ENCODE data around the gene MAP2K5. TPM values are rescaled to one million over a fixed set of nuclear protein-coding genes. Genes with fewer than 3 reads are reported as not detected.

MAP2K5 gene
- polyA plus RNA-seq, 1 donor from 2014 or later: 12.1 TPM

DNA sequence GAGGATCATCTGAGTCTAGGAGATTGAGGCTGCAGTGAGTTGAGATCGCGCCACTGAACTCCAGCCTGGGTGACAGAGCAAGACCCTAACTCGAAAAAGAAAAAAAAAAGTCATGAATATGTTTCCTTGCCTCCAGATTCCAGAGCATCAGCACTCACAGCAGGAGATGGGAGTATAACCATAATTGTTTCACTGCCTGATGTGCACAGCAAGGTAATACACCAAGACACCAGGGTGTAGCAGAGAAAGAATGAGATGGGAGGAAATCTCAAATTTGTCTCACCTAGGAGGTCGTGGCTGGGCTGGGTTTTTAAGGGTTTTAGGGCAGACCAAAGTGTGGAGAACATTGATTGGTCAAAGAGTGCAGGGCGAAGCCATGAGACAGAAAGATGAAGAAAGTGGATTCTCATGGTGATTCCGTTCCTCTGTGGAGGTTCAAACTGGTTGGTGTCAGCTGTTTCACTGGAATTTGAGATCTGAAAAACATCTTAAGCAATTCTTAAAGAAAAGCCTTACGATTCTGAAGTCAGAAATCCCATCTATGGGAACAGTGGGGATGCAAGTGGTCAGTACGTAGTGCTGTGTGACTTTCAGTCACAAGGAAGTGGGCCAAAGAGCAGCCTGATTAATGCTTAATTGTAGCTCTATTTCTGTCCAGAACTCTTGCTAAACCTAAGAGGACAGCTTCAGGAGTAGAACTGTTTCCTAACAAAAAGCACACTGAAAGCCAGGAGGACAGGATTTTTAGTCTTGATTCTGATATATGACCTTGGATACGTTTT lies 29.4 kb upstream of the MAP2K5 start:
- Histone ChIP-seq H3K9me3 (ENCODE audit: low read length) (no peaks in the 10 kb centered on the region), H3F3A (ENCODE audit: insufficient read depth, low read length, poor library complexity, severe bottlenecking) (no peaks in the 10 kb centered on the region), H4K20me1 (ENCODE audit: insufficient read depth) (no peaks in the 10 kb centered on the region), H3K4me2 (ENCODE audit: low read length) (no peak overlapping the region), H3K79me2 (replicated peaks; ENCODE audit: insufficient read depth, low read length) (no peaks in the 10 kb centered on the region), H2AFZ (ENCODE audit: low read depth, low read length) (no peak overlapping the region), H3K27me3 (ENCODE audit: insufficient read depth, low read depth, low read length) (no peaks in the 10 kb centered on the region), H3K36me3 (ENCODE audit: insufficient read depth, low read length) (no peaks in the 10 kb centered on the region), H3K9ac (ENCODE audit: low read length) (no peak overlapping the region), H3K27ac (ENCODE audit: low read length) (no peak overlapping the region), H3K4me3 (ENCODE audit: low read length) (no peak overlapping the region), H3K9me2 (ENCODE audit: insufficient read depth, low read length) (no peaks in the 10 kb centered on the region)
- no peak for TF ChIP-seq SMC3 (conservative IDR thresholded peaks at IDR 0.05; ENCODE audit: poor library complexity)
- no peak for TF ChIP-seq POLR2AphosphoS5 (IDR thresholded peaks at IDR 0.05)
- no peak for TF ChIP-seq RAD21 (conservative IDR thresholded peaks at IDR 0.05)
- TF ChIP-seq EP300 (conservative IDR thresholded peaks at IDR 0.05; ENCODE audit: poor library complexity, severe bottlenecking): no peak
- TF ChIP-seq MXI1 (conservative IDR thresholded peaks at IDR 0.05; ENCODE audit: poor library complexity, severe bottlenecking): no peak
- no peak for TF ChIP-seq REST (IDR thresholded peaks at IDR 0.05; ENCODE audit: borderline replicate concordance)
- no peak for TF ChIP-seq TAF1 (IDR thresholded peaks at IDR 0.05; ENCODE audit: low read depth)
- TF ChIP-seq CTCF (IDR thresholded peaks at IDR 0.05; ENCODE audit: poor library complexity, severe bottlenecking): no peak
- TF ChIP-seq EZH2 (IDR thresholded peaks at IDR 0.05; ENCODE audit: borderline replicate concordance, insufficient read depth, low read length, poor library complexity, severe bottlenecking): no peak

DNA sequence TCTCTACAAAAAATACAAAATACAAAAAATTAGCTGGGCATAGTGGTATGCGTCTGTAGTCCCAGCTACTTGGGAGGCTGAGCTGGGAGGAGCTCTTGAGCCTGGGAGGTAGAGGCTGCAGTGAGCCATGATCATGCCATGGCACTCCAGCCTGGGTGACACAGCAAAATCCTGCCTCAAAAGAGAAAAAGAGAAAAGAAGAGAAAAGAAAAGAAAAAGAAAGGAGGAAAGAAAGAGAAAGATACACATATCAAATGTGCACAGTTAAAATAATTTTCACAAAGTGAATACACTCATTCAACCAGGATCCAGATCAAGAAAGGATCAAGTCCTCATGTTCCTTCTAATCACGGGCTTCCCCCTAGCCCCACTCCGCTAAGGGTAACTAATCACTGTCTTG lies 27.4 kb upstream of the MAP2K5 start:
- H3K36me3 ChIP-seq (ENCODE audit: insufficient read depth, low read length): no peaks in the 10 kb centered on the region
- H2AFZ ChIP-seq (ENCODE audit: low read depth, low read length): no peak overlapping the region
- no peaks in the 10 kb centered on the region for H3K27me3 ChIP-seq (ENCODE audit: insufficient read depth, low read depth, low read length)
- TF ChIP-seq MXI1 (conservative IDR thresholded peaks at IDR 0.05; ENCODE audit: poor library complexity, severe bottlenecking): no peak
- TF ChIP-seq TAF1 (IDR thresholded peaks at IDR 0.05; ENCODE audit: low read depth): no peak
- TF ChIP-seq REST (IDR thresholded peaks at IDR 0.05; ENCODE audit: borderline replicate concordance): no peak
- TF ChIP-seq CTCF (IDR thresholded peaks at IDR 0.05; ENCODE audit: poor library complexity, severe bottlenecking): no peak
- no peak for TF ChIP-seq EZH2 (IDR thresholded peaks at IDR 0.05; ENCODE audit: borderline replicate concordance, insufficient read depth, low read length, poor library complexity, severe bottlenecking)
- TF ChIP-seq EP300 (conservative IDR thresholded peaks at IDR 0.05; ENCODE audit: poor library complexity, severe bottlenecking): no peak
- no peak for TF ChIP-seq RAD21 (conservative IDR thresholded peaks at IDR 0.05)
- TF ChIP-seq POLR2AphosphoS5 (IDR thresholded peaks at IDR 0.05): no peak
- TF ChIP-seq SMC3 (conservative IDR thresholded peaks at IDR 0.05; ENCODE audit: poor library complexity): no peak
- H4K20me1 ChIP-seq (ENCODE audit: insufficient read depth): no peaks in the 10 kb centered on the region
- H3K9ac ChIP-seq (ENCODE audit: low read length): no peak overlapping the region
- H3K9me3 ChIP-seq (ENCODE audit: low read length): no peaks in the 10 kb centered on the region
- H3K27ac ChIP-seq (ENCODE audit: low read length): no peak overlapping the region
- H3K9me2 ChIP-seq (ENCODE audit: insufficient read depth, low read length): no peaks in the 10 kb centered on the region
- no peaks in the 10 kb centered on the region for H3K79me2 ChIP-seq (replicated peaks; ENCODE audit: insufficient read depth, low read length)
- no peak overlapping the region for H3K4me3 ChIP-seq (ENCODE audit: low read length)
- H3K4me2 ChIP-seq (ENCODE audit: low read length): no peak overlapping the region
- H3F3A ChIP-seq (ENCODE audit: insufficient read depth, low read length, poor library complexity, severe bottlenecking): no peaks in the 10 kb centered on the region
